ENCODE measurements around the gene POU5F1.

GRCh38 chr6:31187780-31188194 is 17.3 kb upstream of the POU5F1 start:
- no peak for TF ChIP-seq CTCF (conservative IDR thresholded peaks at IDR 0.05 in 1 of 2, IDR thresholded peaks at IDR 0.05 in 1 of 2; ENCODE audit: low read depth in 1 of 2, low read length in 2 of 2)
- no peak for TF ChIP-seq EZH2 (IDR thresholded peaks at IDR 0.05; ENCODE audit: low read length, missing control alignments)

Data from fibroblast of lung (primary cell).